Kidney (tissue), 14 donors: Measurements from ENCODE around the gene MAG. TPM values are rescaled to one million over a fixed set of nuclear protein-coding genes. Genes with fewer than 3 reads are reported as not detected.

Experiments
- DNase-seq, 5 donors: peaks; one replicate each; pipeline ENCODE4 v3.0.0-alpha.2; 2013 to 2020
- FAIRE-seq: peaks from 2 replicates; lab custom pipeline; 2012; peaks lifted over from hg19 to GRCh38; lab: Jason Lieb, UNC
- H3K27ac ChIP-seq, 2 donors: one replicate each; pipeline ENCODE4 v1.7.0; 2013; ENCODE audit warnings: low read depth in 2 of 2, low read length in 2 of 2, inconsistent platforms in 1 of 2
- H3K27me3 ChIP-seq: one replicate; pipeline ENCODE4 v1.7.1; 2013; ENCODE audit warnings: low read length, inconsistent platforms; ENCODE audit not compliant: control insufficient read depth, insufficient read depth
- H3K36me3 ChIP-seq, 3 donors: one replicate each; pipeline versions ENCODE4 v1.7.0 to v1.7.1; 2013; ENCODE audit warnings: low read length in 3 of 3, control low read depth in 1 of 3, inconsistent platforms in 1 of 3; ENCODE audit not compliant: insufficient read depth in 3 of 3, control insufficient read depth in 2 of 3
- H3K4me1 ChIP-seq, 3 donors: one replicate each; pipeline versions ENCODE4 v1.7.0 to v1.7.1; 2013; ENCODE audit warnings: low read length in 3 of 3, inconsistent platforms in 1 of 3, low read depth in 1 of 3; ENCODE audit not compliant: control insufficient read depth in 2 of 3, insufficient read depth in 2 of 3
- H3K4me3 ChIP-seq, 3 donors: one replicate each; pipeline versions ENCODE4 v1.7.0 to v1.8.1; 2013; ENCODE audit warnings: low read length in 3 of 3, control low read depth in 1 of 3, inconsistent platforms in 1 of 3
- H3K9ac ChIP-seq, 3 donors: one replicate each; pipeline versions ENCODE4 v1.7.0 to v1.7.1; 2013; ENCODE audit warnings: low read length in 3 of 3, control low read depth in 1 of 3, inconsistent platforms in 1 of 3
- H3K9me3 ChIP-seq, 3 donors: one replicate each; pipeline versions ENCODE4 v1.7.0 to v1.7.1; 2013; ENCODE audit warnings: low read length in 3 of 3, control low read depth in 1 of 3, inconsistent platforms in 1 of 3; ENCODE audit not compliant: control insufficient read depth in 2 of 3, insufficient read depth in 1 of 3
- CTCF ChIP-seq: IDR thresholded peaks from 3 replicates; pipeline ENCODE4 v1.5.1; 2012; ENCODE audit warnings: mild to moderate bottlenecking, moderate library complexity, borderline replicate concordance; ENCODE audit not compliant: insufficient read depth; ENCODE audit errors: extremely low read depth
- intact Hi-C: fragments of 100-400 bp; cut with DNase I; formaldehyde crosslinking; loops from one replicate; pipeline ENCODE4 v1.11.1; 2022
- polyA plus RNA-seq: library from polyadenylated mRNA; stranded (reverse); fragments of 350-450 nt; fragmentation: Illumina TruSeq; extraction: RNeasy Lipid Tissue Mini Kit (QIAGEN cat#74804); gene quantifications from one replicate; pipeline ENCODE4 v1.2.3, GENCODE V29; 2014; ENCODE audit warnings: low read depth, low replicate concordance; ENCODE audit not compliant: insufficient read depth
- total RNA-seq: library from RNA; stranded (reverse); fragmentation: NEBNext Ultra II Directional; extraction: Animal tissue kit (Norgen Biotek cat#: 25700); gene quantifications from one replicate; pipeline ENCODE4 v1.2.1, GENCODE V29; 2021
- donor health status: control.
- donor health status: control.
- donor health status: control.
- donor health status: control.
- donor health status: control.
- donor health status: DM: yes; HTN: yes; CAD: no.
- donor health status: Normal renal cell carcinoma (clear cell type).

The MAG gene
- total and polyA plus RNA-seq, 2 donors from 2014 or later, result 0.41 to 1.1 TPM

GRCh38 chr19:35327642-35328041 is 35.7 kb downstream of the MAG start:
- no peak for TF ChIP-seq CTCF
- H3K9ac ChIP-seq, result no peak overlapping the region
- FAIRE-seq (no peak), DNase-seq (no peak)
- H3K4me1 ChIP-seq, result no peaks in the 10 kb centered on the region
- no peak overlapping the region for H3K27ac ChIP-seq
- no peaks in the 10 kb centered on the region for H3K27me3 ChIP-seq
- H3K36me3 ChIP-seq, result no peaks in the 10 kb centered on the region
- H3K9me3 ChIP-seq, result no peaks in the 10 kb centered on the region
- H3K4me3 ChIP-seq, result no peak overlapping the region
- intact Hi-C loops, result no loop called here

- TF ChIP-seq CTCF, result no peak
- Histone ChIP-seq H3K27me3 (no peaks in the 10 kb centered on the region), H3K4me1 (no peaks in the 10 kb centered on the region), H3K9me3 (no peaks in the 10 kb centered on the region), H3K27ac (no peak within 1 kb of the TSS), H3K36me3 (no peaks in the 10 kb centered on the region), H3K9ac (no peak within 1 kb of the TSS), H3K4me3 (no peak within 1 kb of the TSS)
- FAIRE-seq, result no peak
- intact Hi-C loops, result no loop called here
- no peak for DNase-seq
These were observed 36.9 kb downstream of the MAG start, which contains the start of gene CD22 for GRCh38 chr19:35328851-35329285. TSS of gene CD22 (plus strand) at chr19:35329187. CDS start at chr19:35332041, 2,854 bp downstream.

GRCh38 chr19:35329323-35329722 is 37.4 kb downstream of the MAG start:
- DNase-seq, result no peak
- H3K36me3 ChIP-seq, result no peaks in the 10 kb centered on the region
- no peak overlapping the region for H3K27ac ChIP-seq
- H3K27me3 ChIP-seq, result no peaks in the 10 kb centered on the region
- TF ChIP-seq CTCF, result no peak
- H3K9me3 ChIP-seq, result no peaks in the 10 kb centered on the region
- H3K4me1 ChIP-seq, result no peaks in the 10 kb centered on the region
- intact Hi-C loops, result no loop called here
- H3K9ac ChIP-seq, result no peak overlapping the region
- FAIRE-seq, result no peak
- no peak overlapping the region for H3K4me3 ChIP-seq

DNA sequence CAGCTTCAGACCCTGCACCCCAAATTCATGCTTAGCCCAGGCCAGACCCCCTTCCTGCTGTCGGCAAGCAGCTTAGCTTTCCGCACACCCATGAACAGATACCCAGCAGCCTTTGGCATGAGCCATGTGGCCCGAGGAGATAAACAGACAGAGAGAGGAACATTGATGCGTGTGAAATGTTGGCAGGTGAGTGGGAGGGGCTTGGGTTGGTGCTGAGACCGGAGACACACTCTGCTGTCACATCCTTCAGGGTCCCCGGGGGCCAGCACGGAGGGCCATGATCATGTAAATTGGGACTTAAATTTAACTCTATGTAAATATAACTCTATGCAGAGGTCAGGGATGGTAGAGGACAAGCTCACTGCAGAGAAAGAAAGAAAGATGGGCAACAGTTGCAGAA is 38.5 kb downstream of the MAG start:
- FAIRE-seq (no peak), DNase-seq (peak in 1 of 5 donors; percentile 27)
- H3K36me3 ChIP-seq, result no peaks in the 10 kb centered on the region
- no peaks in the 10 kb centered on the region for H3K4me1 ChIP-seq
- intact Hi-C loops, result no loop called here
- H3K4me3 ChIP-seq, result no peak overlapping the region
- no peaks in the 10 kb centered on the region for H3K9me3 ChIP-seq
- H3K27ac ChIP-seq, result no peak overlapping the region
- TF ChIP-seq CTCF, result no peak
- no peak overlapping the region for H3K9ac ChIP-seq
- H3K27me3 ChIP-seq, result no peaks in the 10 kb centered on the region
